ENCODE results near the gene RBM42. TPM values are rescaled to one million over a fixed set of nuclear protein-coding genes. Genes with fewer than 3 reads are reported as not detected.

Gene RBM42
- total RNA-seq, 1 experiment from 2014 or later = 93.9 TPM

Other genes with a start within 250 kb of the RBM42 start
- gene FFAR2, start 180.8 kb upstream of the RBM42 start, total RNA-seq (2014; rRNA removed; shearing (Covaris generic)) = not detected in 2 replicates
- gene KRTDAP, start 138.6 kb upstream of the RBM42 start, total RNA-seq (2014; rRNA removed; shearing (Covaris generic)) = not detected in 2 replicates
- 34.4 and 53.0 TPM in 2 replicates for gene DMKN, start 115.4 kb upstream of the RBM42 start, total RNA-seq (2014; rRNA removed; shearing (Covaris generic))
- 3.0 and 14.9 TPM in 2 replicates for gene SBSN, start 100.7 kb upstream of the RBM42 start, total RNA-seq (2014; rRNA removed; shearing (Covaris generic))
- not detected in 2 replicates for gene GAPDHS, start 95.6 kb upstream of the RBM42 start, total RNA-seq (2014; rRNA removed; shearing (Covaris generic))
- 162 and 178 TPM in 2 replicates for gene TMEM147, start 83.4 kb upstream of the RBM42 start, total RNA-seq (2014; rRNA removed; shearing (Covaris generic))
- gene ATP4A, start 65.4 kb upstream of the RBM42 start, total RNA-seq (2014; rRNA removed; shearing (Covaris generic)) = not detected in 2 replicates
- not detected in 2 replicates for gene PMIS2, start 42.9 kb upstream of the RBM42 start, total RNA-seq (2014; rRNA removed; shearing (Covaris generic))
- 19.7 and 21.1 TPM in 2 replicates for gene HAUS5, start 16.3 kb upstream of the RBM42 start, total RNA-seq (2014; rRNA removed; shearing (Covaris generic))
- 0.50 and 2.5 TPM in 2 replicates for gene ETV2, start 12.7 kb downstream of the RBM42 start, total RNA-seq (2014; rRNA removed; shearing (Covaris generic))
- gene COX6B1, start 19.3 kb downstream of the RBM42 start, total RNA-seq (2014; rRNA removed; shearing (Covaris generic)) = 551 and 688 TPM in 2 replicates
- gene UPK1A, start 37.5 kb downstream of the RBM42 start, total RNA-seq (2014; rRNA removed; shearing (Covaris generic)) = not detected in 2 replicates
- gene ZBTB32, start 75.5 kb downstream of the RBM42 start, total RNA-seq (2014; rRNA removed; shearing (Covaris generic)) = not detected in 2 replicates
- gene KMT2B, start 89.0 kb downstream of the RBM42 start, total RNA-seq (2014; rRNA removed; shearing (Covaris generic)) = 7.7 and 10.9 TPM in 2 replicates
- 2.9 and 11.1 TPM in 2 replicates for gene IGFLR1, start 113.4 kb downstream of the RBM42 start, total RNA-seq (2014; rRNA removed; shearing (Covaris generic))
- 8.4 and 13.3 TPM in 2 replicates for gene U2AF1L4, start 116.4 kb downstream of the RBM42 start, total RNA-seq (2014; rRNA removed; shearing (Covaris generic))
- 48.5 and 50.6 TPM in 2 replicates for gene PSENEN, start 116.6 kb downstream of the RBM42 start, total RNA-seq (2014; rRNA removed; shearing (Covaris generic))
- gene LIN37, start 119.5 kb downstream of the RBM42 start, total RNA-seq (2014; rRNA removed; shearing (Covaris generic)) = 4.5 and 5.4 TPM in 2 replicates
- 0.17 TPM in 1 of 2 replicates, not detected in the other for gene HSPB6, start 128.0 kb downstream of the RBM42 start, total RNA-seq (2014; rRNA removed; shearing (Covaris generic))
- gene PROSER3, start 129.1 kb downstream of the RBM42 start, total RNA-seq (2014; rRNA removed; shearing (Covaris generic)) = 8.6 and 10.8 TPM in 2 replicates
- gene ARHGAP33, start 146.5 kb downstream of the RBM42 start, total RNA-seq (2014; rRNA removed; shearing (Covaris generic)) = 1.3 and 1.8 TPM in 2 replicates
- not detected in 2 replicates for gene PRODH2, start 183.8 kb downstream of the RBM42 start, total RNA-seq (2014; rRNA removed; shearing (Covaris generic))
- gene NPHS1, start 223.5 kb downstream of the RBM42 start, total RNA-seq (2014; rRNA removed; shearing (Covaris generic)) = not detected in 2 replicates
- not detected in 2 replicates for gene KIRREL2, start 227.9 kb downstream of the RBM42 start, total RNA-seq (2014; rRNA removed; shearing (Covaris generic))
- gene APLP1, start 239.5 kb downstream of the RBM42 start, total RNA-seq (2014; rRNA removed; shearing (Covaris generic)) = 1.6 and 6.6 TPM in 2 replicates